GM18951 (cell line): ENCODE results near the gene FAF1.

Source experiments
- POLR2A ChIP-seq: IDR thresholded peaks from 4 replicates; pipeline ENCODE4 v1.6.1; 2011; ENCODE audit warnings: mild to moderate bottlenecking; ENCODE audit not compliant: insufficient read length, insufficient read depth; ENCODE audit errors: extremely low read depth
- in situ Hi-C: fragments of 300-500 bp; cut with MboI; formaldehyde crosslinking; loops from one replicate; pipeline ENCODE4 v1.12.0; 2022; ENCODE audit warnings: low sequenced_read_pairs, mixed read lengths, inconsistent platforms; ENCODE audit not compliant: unreplicated experiment

The FAF1 gene

GRCh38 chr1:50415235-50416149 lies 544.6 kb downstream of the FAF1 start:
- in situ Hi-C loops = no loop called here

GRCh38 chr1:50414853-50415234 lies 545.2 kb downstream of the FAF1 start:
- TF ChIP-seq POLR2A = no peak
- in situ Hi-C loops = no loop called here

More at GRCh38 chr1:50415235-50416149, 544.6 kb downstream of the FAF1 start:
- no peak for TF ChIP-seq POLR2A

GRCh38 chr1:50412813-50413476 lies 547.1 kb downstream of the FAF1 start:
- TF ChIP-seq POLR2A = no peak
- in situ Hi-C loops = no loop called here

GRCh38 chr1:50405814-50406213 lies 554.3 kb downstream of the FAF1 start:
- in situ Hi-C loops = no loop called here
- TF ChIP-seq POLR2A = no peak

- in situ Hi-C loops = no loop called here
- no peak for TF ChIP-seq POLR2A
Observed at GRCh38 chr1:50393522-50394120, 566.4 kb downstream of the FAF1 start.
